ENCODE measurements around the gene USP51.
"Not testable (repeated sequence)": the region's sequence is repeated elsewhere in the genome, so short reads cannot be mapped to it uniquely, and the experiment has no call there.

DNA sequence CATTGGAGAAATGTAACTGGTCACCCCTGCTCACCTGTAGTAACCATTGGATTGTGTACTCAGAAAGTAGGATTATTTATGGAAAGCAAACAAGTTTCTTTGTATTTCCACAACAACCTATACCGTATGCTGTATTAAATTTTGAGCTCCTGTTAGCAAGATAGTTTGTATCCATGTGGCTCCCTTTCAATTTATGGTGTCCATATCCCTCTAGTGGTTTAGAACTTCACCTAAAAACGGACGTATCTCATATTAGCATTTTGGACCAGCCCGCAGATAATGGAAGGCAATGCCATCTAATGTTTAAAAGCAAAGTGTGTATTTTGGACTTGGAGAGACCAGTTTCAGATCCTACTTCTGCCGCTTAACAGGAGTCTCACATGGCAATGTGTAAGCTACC is 17.4 kb upstream of the USP51 start:
- not testable (repeated sequence) for TF ChIP-seq CTCF (IDR thresholded peaks at IDR 0.05; ENCODE audit: poor library complexity); EZH2 (IDR thresholded peaks at IDR 0.05; ENCODE audit: borderline replicate concordance)

Data from hepatocyte (in vitro differentiated cells).